GM21825 (cell line): ENCODE data around the gene DRC7.
"Not testable (repeated sequence)": the region's sequence is repeated elsewhere in the genome, so short reads cannot be mapped to it uniquely, and the experiment has no call there.

Source experiments
- ATAC-seq: cut with Tn5 transposase; IDR thresholded peaks from one replicate; pipeline ENCODE4 v1.9.1; 2021; ENCODE audit warnings: mild to moderate bottlenecking, moderate library complexity; ENCODE audit not compliant: unreplicated experiment

Gene DRC7

GRCh38 chr16:57734308-57734924 lies 39.8 kb downstream of the DRC7 start:
- ATAC-seq = no peak

GRCh38 chr16:57734925-57735754 lies 40.5 kb downstream of the DRC7 start:
- ATAC-seq = peak; percentile 84

GRCh38 chr16:57735755-57736418 lies 41.3 kb downstream of the DRC7 start, which contains the start of gene KATNB1:
Gene KATNB1, plus strand, starts transcription at chr16:57735770. Its CDS starts 1,474 bp downstream, at chr16:57737244.
- ATAC-seq = no peak

GRCh38 chr16:57736419-57737351 lies 42.1 kb downstream of the DRC7 start:
- no peak for ATAC-seq

GRCh38 chr16:57738844-57739243 lies 44.2 kb downstream of the DRC7 start:
- ATAC-seq = no peak

GRCh38 chr16:57739756-57740422 lies 45.3 kb downstream of the DRC7 start:
- no peak for ATAC-seq

- no peak for ATAC-seq
These were observed 45.9 kb downstream of the DRC7 start for GRCh38 chr16:57740423-57741071.

GRCh38 chr16:57741660-57742191 lies 47.1 kb downstream of the DRC7 start:
- ATAC-seq = no peak

- ATAC-seq = no peak
These were observed 47.9 kb downstream of the DRC7 start for GRCh38 chr16:57742543-57742942.

- no peak for ATAC-seq
These were observed 48.9 kb downstream of the DRC7 start for GRCh38 chr16:57743458-57743857.

GRCh38 chr16:57743886-57744641 lies 49.5 kb downstream of the DRC7 start:
- ATAC-seq = no peak

GRCh38 chr16:57744642-57744903 lies 50.0 kb downstream of the DRC7 start:
- ATAC-seq = no peak

GRCh38 chr16:57745768-57746167 lies 51.2 kb downstream of the DRC7 start:
- ATAC-seq = no peak

GRCh38 chr16:57746316-57746715 lies 51.7 kb downstream of the DRC7 start:
- ATAC-seq = not testable (repeated sequence)

GRCh38 chr16:57747091-57747490 lies 52.5 kb downstream of the DRC7 start:
- no peak for ATAC-seq

GRCh38 chr16:57747496-57747895 lies 52.9 kb downstream of the DRC7 start:
- no peak for ATAC-seq

- ATAC-seq = no peak
These were observed 53.4 kb downstream of the DRC7 start for GRCh38 chr16:57747996-57748395.

GRCh38 chr16:57748596-57748995 lies 54.0 kb downstream of the DRC7 start:
- no peak for ATAC-seq
